OCI-LY3 (cell line): ENCODE measurements around the gene TOX3.

ENCODE experiments used
- CTCF ChIP-seq: fragments of 200-600, 300-600 bp; sonication (generic); IDR thresholded peaks from 2 replicates; pipeline ENCODE4 v1.5.1; 2014; ENCODE audit warnings: antibody characterized with exemption, low read length, low read depth
- EZH2phosphoT487 ChIP-seq: fragments of 200-600 bp; shearing (Covaris generic); IDR thresholded peaks from 2 replicates; pipeline ENCODE4 v1.6.1; 2018; ENCODE audit warnings: antibody characterized with exemption, mixed run types, low read depth

GRCh38 chr16:52487849-52488457 lies 59.0 kb downstream of the TOX3 start:
- TF ChIP-seq CTCF (no peak), EZH2phosphoT487 (no peak)
